GM19467 (cell line): Measurements from ENCODE around the gene SDK2.
A peak's percentile ranks its signal among the peaks of the same experiment; 100 is the strongest.

ENCODE experiments used
- ATAC-seq: cut with Tn5 transposase; IDR thresholded peaks from one replicate; pipeline ENCODE4 v1.9.1; 2021; ENCODE audit warnings: mild to moderate bottlenecking, moderate library complexity; ENCODE audit not compliant: unreplicated experiment

The SDK2 gene

DNA sequence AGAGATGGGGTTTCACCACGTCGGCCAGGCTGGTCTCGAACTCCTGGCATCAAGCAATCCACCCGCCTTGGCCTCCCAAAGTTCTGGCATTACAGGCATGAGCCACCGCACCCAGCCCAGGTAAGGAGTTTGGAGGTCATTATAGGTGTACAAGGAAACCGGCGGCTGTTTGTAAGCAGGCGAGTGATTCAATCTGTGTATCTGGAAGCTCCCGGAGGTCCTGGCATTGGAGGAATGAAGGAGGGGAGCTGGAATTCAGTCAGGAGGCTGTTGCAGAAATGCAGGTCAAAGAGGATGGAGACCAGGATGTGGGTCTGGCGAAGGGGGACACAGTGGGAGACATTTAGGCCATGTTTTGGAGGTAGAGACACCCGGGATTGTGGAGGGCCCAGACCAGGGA is 351.2 kb downstream of the SDK2 start:
- no peak for ATAC-seq

DNA sequence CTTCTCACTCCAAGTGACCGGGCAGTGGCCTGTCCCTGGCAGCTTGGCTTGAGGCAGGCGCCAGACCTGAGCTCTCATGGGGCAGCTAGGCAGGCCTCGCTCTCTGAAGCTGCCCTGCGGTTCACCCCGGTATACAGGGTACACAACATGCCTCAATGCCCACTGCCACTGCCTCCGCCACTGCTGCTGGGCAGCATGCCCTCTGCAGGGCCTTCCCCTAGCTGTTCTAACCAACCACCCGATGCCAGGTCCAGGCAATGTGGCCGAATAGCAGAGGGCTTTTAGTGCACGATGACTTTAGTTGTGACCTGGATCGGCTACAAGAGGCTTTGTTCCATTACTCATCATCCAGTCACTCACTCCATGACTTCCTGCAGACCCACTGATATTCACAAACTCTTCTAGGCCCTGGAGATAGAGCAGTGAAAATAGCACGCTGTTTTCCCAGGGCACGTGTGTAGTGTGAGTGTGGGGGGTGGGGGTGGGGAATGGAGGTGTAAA is 352.2 kb downstream of the SDK2 start:
- ATAC-seq, result no peak

DNA sequence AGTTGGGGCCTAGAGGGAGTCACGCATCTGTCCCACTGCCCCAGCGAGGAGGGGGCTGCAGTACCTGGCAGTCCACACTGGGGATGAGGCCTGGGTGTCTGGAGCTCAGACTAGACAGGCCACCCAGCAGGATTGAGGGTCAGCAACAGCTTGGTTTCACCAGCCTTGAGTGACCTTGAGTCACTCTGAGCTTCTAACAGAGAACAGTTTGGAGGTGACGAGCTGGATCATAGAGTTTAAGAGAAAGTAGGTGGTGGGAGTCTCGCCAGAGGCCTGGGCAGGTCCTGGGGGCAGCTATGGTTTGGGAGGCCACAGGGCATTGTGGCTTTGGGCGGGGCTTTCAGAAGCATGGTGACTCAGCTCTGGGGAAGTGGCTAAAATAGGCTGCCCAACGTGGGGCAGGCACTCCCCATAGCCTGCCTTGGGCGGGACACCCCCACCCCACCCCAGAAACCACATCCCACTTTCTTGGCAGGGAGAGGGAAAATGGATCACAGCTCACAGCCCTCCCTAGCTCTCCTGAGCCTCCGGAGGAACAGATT is 352.9 kb downstream of the SDK2 start:
- peak; percentile 77 for ATAC-seq

DNA sequence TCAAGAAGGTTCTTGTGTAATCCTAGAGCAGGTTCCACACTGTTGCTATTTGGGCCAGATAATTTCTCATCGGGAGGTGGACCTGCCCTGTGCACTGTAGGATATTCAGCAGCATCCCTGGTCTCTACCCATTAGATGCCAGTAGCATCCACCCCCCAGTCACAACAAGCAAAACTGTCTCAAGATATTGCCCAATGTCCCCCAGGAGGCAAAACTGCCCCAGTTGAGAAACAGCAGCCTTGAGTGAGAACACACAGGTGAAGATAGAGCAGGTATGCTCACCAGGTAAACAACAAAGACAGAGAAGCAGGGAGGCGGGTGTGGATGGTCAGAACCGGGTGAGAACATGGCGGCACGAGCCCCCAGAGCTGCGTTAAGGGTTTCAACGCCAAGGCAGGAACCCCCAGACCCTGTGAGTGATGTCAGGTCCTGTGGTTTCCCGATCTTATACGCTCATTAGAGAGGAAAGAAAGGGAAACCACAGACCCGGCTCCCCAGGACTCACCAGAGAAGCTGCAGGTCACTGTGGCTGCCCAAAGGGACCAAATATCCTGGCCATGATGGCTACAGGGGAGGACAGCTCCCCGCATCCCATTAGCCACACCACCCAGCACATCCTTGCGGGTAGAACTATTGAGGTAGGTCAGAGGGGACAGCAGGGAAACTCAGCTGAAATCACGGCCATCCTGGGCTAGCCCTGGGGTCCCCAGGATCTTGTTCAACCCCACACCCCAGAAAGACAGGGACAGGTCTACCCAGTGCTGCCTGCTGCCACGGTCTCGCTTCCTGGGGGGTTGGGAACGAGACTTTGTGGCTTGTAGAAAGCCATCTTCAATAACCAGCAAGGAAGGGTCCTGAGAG is 353.6 kb downstream of the SDK2 start:
- ATAC-seq, result peak; percentile 33

DNA sequence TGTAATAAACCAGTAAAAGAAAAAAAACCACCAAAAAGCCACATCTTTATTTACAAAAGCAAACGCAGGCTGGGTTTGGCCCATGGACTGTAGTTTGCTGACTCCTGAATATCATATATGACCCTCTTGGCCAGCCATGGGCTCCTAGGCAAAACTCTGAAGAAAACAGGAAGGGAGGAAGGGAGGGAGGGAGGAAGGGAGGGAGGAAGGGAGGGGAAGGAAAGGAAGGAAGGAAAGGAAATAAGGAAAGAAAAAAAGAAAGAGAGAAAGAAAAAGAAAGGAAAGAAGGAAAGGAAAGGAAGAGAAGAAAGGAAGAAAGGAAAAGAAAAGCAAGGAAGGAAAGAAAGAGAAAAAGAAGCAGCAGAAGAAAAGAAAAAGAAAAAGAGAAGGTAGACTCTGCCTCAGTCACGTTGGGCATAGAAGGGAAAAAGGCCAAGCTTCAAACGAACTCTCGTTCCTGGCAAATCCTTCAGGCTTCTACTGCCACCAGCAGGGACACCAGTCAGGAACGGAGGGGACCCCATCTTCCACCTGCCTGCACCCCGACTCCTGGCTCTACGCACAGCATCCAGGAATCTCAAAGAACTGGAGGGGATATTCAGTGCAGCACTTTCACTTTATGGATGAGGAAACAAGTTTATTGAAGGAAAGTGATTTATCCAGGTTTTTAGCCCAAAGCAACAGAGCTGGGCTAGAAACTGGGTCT is 354.5 kb downstream of the SDK2 start:
- ATAC-seq, result no peak

DNA sequence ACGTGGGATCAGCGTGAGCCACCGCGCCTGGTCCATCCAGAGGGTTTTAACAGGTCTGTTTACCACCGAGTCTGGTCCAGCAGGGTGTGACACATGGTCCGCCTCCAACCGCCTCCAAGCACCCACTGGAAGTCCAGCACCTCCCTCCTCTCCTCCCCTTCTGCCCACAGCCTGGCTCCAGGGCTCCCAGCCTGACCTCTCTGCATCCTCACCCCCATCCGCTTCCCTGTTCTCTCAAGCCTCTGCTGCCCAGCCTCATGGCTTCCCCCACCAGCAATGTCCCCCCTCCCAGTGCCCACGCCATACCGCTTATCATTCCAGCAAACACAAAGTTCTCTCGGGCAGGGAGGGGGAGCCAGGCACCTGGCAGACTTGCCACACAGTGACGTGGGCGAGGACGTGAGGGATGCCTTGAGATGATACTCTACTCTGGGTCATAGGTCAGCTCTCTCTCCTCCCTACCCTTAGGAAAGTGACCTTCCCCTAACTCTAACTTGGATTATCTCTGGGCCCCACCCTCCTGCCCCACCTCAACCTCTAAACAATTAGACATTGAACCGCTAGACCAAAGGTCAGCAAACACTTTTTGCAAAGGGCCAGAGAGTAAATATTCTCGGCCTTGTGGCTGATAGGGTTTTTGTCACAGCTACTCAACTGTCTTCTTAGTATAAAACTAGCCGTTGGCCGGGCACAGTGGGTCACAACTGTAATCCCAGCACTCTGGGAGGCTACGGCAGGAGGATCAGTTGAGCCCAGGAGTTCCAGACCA is 355.5 kb downstream of the SDK2 start:
- no peak for ATAC-seq

DNA sequence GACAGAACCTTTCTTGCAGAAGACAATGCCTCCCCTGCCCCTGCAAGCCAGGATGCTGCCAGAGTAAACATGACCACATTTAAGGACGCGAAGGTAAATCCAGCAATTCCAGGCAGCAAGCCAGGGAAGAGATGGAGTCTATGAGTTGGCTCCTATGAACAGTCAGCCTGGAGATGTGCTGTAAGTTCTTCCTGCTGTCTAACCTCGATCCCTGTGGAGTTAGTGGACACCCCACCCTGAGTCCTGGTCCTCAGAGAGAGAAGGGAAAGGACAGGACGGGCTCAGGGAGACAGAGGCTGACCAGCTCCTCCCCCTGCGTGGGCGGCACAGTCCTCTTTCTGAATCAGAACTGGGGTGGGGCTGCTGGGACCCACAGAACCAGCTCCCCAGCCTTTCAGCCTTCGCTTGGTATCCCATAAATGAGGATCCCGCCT is 357.4 kb downstream of the SDK2 start:
- no peak for ATAC-seq

DNA sequence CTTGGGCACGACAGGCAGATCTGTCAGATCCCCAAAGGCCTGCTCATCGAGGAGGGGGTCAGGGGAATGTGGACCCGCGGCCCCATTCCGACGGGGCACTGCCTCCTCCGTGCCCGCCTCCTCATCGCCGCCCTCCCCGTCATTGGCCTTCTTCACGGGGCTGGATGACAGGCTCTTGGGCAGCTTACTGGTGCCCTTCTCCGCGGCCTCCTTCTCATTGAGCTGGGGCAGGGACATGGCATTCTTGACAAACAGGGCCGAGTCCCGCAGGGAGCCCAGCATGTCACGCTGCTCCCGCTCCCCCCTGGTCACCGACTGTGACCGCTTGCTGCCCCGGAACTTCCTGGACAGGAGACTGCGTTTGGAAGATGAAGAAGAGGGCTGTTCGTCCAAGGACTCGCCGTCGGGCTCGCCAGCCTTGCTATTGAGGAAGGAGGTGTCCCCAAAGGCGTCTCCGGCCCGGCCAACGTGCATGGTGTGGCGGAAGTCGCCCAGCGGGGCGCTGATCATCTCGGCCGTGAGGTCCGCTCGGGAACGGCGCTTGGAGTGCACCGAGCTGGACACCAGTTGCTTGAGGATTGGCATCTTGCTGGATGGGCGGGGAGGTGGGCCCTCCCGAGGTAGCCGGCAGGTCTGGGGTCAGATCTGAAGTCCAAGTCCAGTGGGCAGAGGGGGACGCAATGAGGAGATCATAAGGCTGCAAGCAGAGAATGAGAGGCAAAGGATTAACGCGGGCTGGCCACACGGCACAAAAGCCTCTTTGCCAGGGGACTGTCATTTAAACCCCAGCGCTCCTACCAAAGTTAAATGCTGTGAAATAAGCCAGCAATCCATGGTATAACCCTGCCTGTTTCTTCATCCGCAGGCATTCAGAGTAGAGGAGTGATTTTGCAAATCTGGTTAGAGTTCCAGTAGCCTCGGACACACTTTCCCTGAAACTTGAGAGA is 358.1 kb downstream of the SDK2 start:
- ATAC-seq, result no peak

DNA sequence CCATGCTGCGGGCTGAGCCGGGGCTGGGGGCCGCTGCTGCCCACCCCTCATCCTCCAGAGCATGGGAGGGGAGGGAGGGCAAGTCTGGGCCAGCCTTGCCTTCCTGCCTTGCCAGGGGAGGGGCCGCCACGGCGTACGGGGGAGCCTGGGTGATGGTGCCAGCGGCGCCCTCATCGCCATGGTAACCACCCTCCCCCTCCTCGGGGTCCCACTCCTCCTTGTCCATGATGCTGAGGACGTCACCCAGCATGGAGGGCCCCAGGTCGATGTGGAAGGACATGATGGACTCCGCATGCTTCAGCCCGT is 358.7 kb downstream of the SDK2 start:
- no peak for ATAC-seq

DNA sequence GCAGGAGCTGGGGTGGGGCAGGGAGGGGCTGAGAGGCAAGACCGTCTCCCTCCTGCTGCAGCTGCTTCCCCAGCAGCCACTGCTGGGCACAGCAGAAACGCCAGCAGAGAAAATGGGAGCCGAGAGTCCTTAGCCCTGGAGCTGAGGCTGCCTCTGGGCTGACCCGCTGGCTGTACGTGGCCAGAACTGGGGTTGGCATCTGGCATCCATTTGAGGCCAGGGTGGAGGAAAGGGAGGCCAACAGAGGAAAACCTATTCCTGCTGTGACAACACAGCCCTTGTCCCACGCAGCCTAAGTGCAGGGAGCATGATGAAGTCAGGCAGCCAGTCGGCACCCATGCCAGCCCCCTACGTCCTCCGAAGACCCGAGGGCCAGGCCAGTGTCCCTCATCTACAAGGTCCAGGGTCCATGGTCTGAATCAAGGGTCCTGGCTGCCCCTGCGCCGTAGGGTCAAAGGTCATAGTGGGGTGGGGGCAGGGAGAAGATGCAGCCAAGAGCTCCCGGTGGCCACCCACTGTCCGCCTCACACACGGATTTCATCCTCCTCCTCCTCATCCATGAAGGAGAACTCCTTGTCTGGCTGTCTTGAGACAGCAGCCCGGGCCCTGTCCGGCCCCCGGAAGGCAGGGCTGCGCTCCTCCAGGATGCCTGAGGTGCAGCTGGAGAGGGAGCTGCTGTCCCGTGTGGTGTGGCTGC is 359.2 kb downstream of the SDK2 start:
- ATAC-seq, result no peak
